Stomach (tissue), 4 donors: ENCODE measurements around the gene STRN4.

Source experiments
- CTCF ChIP-seq, 7 experiments: fragments of 450-650 bp in 4 of 7; fragments of 200-600 bp in 3 of 7; sonication (generic) in 3 of 7; IDR thresholded peaks; one replicate each; pipeline ENCODE4 v1.5.1; 2016 to 2019; ENCODE audit warnings: antibody characterized with exemption in 7 of 7, control low read depth in 2 of 7, mild to moderate bottlenecking in 1 of 7
- EP300 ChIP-seq: sonication (generic); formaldehyde crosslinking; IDR thresholded peaks from one replicate; pipeline ENCODE4 v1.6.1; 2017; ENCODE audit warnings: antibody characterized with exemption

DNA sequence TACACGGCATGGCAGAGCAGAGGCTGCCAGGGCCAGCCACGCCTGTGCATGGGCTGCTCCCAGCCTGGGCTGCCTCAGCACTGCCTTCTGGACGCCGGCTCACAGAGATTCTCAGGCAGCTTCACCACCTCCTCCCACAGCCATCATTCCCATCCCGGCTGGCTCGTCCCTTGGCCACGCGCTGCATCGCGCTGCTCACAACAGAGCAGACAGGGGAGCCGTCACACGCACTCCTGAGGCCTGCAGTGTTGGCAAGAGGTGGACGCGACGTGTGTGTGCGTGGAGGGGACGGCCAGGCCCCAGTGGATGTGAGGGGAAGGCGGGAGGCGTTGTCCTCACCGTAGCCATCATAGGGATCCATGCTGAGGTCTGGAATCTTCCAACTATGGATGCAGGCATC is 21.8 kb downstream of the STRN4 start:
- TF ChIP-seq EP300: no peak
- TF ChIP-seq CTCF (IDR thresholded peaks at IDR 0.05): no peak
